Adrenal gland (tissue), 12 donors: Measurements from ENCODE around the gene DYNLL2. TPM values are rescaled to one million over a fixed set of nuclear protein-coding genes. Genes with fewer than 3 reads are reported as not detected.

ENCODE experiments used
- DNase-seq, 7 donors: peaks; one replicate each; pipeline ENCODE4 v3.0.0-alpha.2; 2019 to 2020
- H3K27ac ChIP-seq, 5 donors: fragments of 200-600 bp; sonication (generic) in 4 of 5; 1 replicate in 3 of 5; 2 replicates in 2 of 5; pipeline versions ENCODE4 v1.5.1 to v1.8.0; 2016 to 2020; ENCODE audit warnings: mild to moderate bottlenecking in 1 of 5
- H3K27me3 ChIP-seq: fragments of 200-600 bp; 2 replicates; pipeline ENCODE4 v1.8.0; 2021
- H3K36me3 ChIP-seq, 2 donors: fragments of 200-600 bp; replicated peaks in 1 of 2; 1 replicate in 1 of 2; 2 replicates in 1 of 2; pipeline versions ENCODE4 v1.5.1 to v1.8.0; 2018 to 2022
- H3K4me1 ChIP-seq, 2 donors: fragments of 200-600 bp; replicated peaks in 1 of 2; 1 replicate in 1 of 2; 2 replicates in 1 of 2; pipeline versions ENCODE4 v1.5.1 to v1.8.0; 2018 to 2021
- H3K4me3 ChIP-seq, 4 donors: fragments of 200-600 bp; sonication (generic) in 3 of 4; one replicate each; pipeline ENCODE4 v1.5.1; 2016 to 2018
- H3K9me3 ChIP-seq, 3 donors: fragments of 200-600 bp; sonication (generic) in 1 of 3; replicated peaks in 1 of 3; 1 replicate in 2 of 3; 2 replicates in 1 of 3; pipeline versions ENCODE4 v1.5.1 to v1.8.0; 2016 to 2021
- POLR2A ChIP-seq, 2 donors: fragments of 450-650 bp; IDR thresholded peaks; one replicate each; pipeline ENCODE4 v1.6.1; 2017; ENCODE audit warnings: antibody characterized with exemption in 2 of 2, mild to moderate bottlenecking in 2 of 2, moderate library complexity in 1 of 2
- WGBS, 4 donors: extraction: QIAGEN DNeasy Blood & Tissue Kit in 2 of 4; methylation state at CpG; one replicate each; pipeline versions ENCODE4 v1.1.5 to v1.1.7; 2013 to 2017; 5-methylcytosine and 5-hydroxymethylcytosine counted together
- intact Hi-C, 2 donors: fragments of 100-400 bp; cut with DNase I; formaldehyde crosslinking; loops; one replicate each; pipeline versions ENCODE4 v1.14.1 to v1.15.0; 2022 to 2023
- polyA plus RNA-seq, 3 donors: library from polyadenylated mRNA; stranded (reverse); fragments of 200-250 nt in 2 of 3; fragments of 350-450 nt in 1 of 3; fragmentation: Illumina TruSeq in 1 of 3; extraction: RNeasy Lipid Tissue Mini Kit (QIAGEN cat#74804) in 1 of 3; gene quantifications; one replicate each; pipeline ENCODE4 v1.2.3, GENCODE V29; 2013 to 2014
- total RNA-seq, 9 donors: library from RNA; depleted of rRNA in 4 of 9; stranded (reverse); fragments of >200 nt in 4 of 9; fragments of 120-200 nt in 1 of 9; fragmentation: NEBNext Ultra II Directional in 1 of 9; extraction: Animal tissue kit (Norgen Biotek cat#: 25700) in 1 of 9; gene quantifications; one replicate each; pipeline versions ENCODE4 v1.1.0 to v1.2.4, GENCODE V29; 2013 to 2023
- TF ChIP-seq, protein P1 (sequence below), 6 experiments: fragments of 450-650 bp in 4 of 6; fragments of 200-600 bp in 2 of 6; sonication (generic) in 1 of 6; IDR thresholded peaks; 1 replicate in 5 of 6; 2 replicates in 1 of 6; pipeline versions ENCODE4 v1.5.1 to v1.8.0; 2016 to 2021; ENCODE audit warnings: antibody characterized with exemption in 6 of 6, mild to moderate bottlenecking in 2 of 6, moderate library complexity in 1 of 6
- donor health status: healthy with polysubstance abuse.
- donor health status: Bipolar disorder and iron deficiency.
- donor health status: DM: yes; HTN: yes; CAD: no.
- donor health status: DM: no; HTN: no; CAD: no.
- donor health status: DM: no; HTN: no; CAD: no.
- donor health status: DM: yes; HTN: yes; CAD: no.

Gene DYNLL2
- total and polyA plus RNA-seq, 12 donors, result 18.5 to 207 (median 38.8) TPM

DNA sequence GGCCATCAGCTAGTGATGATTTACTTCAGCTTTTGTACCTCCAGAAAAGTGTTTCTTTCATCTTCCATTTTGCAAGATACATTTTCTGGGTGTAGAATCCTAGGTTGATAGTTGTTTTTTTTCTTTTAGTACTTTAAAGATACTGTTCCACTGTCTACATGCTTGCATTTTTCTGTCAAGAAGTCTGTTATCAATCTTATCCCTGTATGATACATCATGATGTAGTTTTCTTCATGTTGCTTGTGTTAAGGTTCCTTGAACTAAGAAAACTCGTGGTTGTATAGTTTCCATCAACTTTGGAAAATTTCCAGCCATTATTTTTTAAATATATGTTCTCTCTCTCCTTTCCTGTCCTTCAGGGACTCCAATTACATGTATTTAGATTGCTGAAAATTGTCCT is 24.1 kb downstream of the DYNLL2 start:
- DNase-seq, result no peak
- Histone ChIP-seq H3K27me3 (no peaks in the 10 kb centered on the region), H3K36me3 (no peaks in the 10 kb centered on the region), H3K4me1 (no peaks in the 10 kb centered on the region), H3K9me3 (no peaks in the 10 kb centered on the region), H3K4me3 (no peak overlapping the region), H3K27ac (no peak overlapping the region)
- 46 to 59% (median 54%) methylated on average over 1 of the region's 1 CpG for WGBS, 4 donors
- TF ChIP-seq POLR2A (IDR thresholded peaks at IDR 0.05), result no peak
- TF ChIP-seq, protein P1, sequence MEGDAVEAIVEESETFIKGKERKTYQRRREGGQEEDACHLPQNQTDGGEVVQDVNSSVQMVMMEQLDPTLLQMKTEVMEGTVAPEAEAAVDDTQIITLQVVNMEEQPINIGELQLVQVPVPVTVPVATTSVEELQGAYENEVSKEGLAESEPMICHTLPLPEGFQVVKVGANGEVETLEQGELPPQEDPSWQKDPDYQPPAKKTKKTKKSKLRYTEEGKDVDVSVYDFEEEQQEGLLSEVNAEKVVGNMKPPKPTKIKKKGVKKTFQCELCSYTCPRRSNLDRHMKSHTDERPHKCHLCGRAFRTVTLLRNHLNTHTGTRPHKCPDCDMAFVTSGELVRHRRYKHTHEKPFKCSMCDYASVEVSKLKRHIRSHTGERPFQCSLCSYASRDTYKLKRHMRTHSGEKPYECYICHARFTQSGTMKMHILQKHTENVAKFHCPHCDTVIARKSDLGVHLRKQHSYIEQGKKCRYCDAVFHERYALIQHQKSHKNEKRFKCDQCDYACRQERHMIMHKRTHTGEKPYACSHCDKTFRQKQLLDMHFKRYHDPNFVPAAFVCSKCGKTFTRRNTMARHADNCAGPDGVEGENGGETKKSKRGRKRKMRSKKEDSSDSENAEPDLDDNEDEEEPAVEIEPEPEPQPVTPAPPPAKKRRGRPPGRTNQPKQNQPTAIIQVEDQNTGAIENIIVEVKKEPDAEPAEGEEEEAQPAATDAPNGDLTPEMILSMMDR (IDR thresholded peaks at IDR 0.05), result no peak
- intact Hi-C loops, result no loop called here

DNA sequence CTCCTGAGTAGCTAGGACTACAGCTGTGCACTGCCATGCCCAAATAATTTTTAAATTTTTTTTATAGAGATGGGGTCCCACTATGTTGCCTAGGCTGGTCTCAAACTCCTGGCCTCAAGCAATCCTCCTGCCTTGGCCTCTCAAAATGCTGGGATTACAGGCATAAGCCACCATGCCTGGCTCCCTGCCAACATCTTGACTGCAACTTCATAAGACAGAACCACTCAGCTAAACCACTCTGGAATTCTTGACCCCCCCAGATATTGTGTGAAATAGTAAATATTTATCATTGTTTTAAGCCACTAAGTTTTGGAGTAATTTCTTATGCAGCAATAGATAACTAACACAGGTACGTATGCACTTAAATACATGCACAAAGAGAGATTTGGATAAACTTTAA is 26.0 kb downstream of the DYNLL2 start:
- intact Hi-C loops, result no loop called here
- no peak overlapping the region for H3K4me3 ChIP-seq
- no peaks in the 10 kb centered on the region for H3K9me3 ChIP-seq
- H3K27ac ChIP-seq, result no peak overlapping the region
- WGBS, 4 donors, result 85 to 90% (median 87%) methylated on average over 1 of the region's 1 CpG
- no peaks in the 10 kb centered on the region for H3K27me3 ChIP-seq
- H3K36me3 ChIP-seq, result no peaks in the 10 kb centered on the region
- no peaks in the 10 kb centered on the region for H3K4me1 ChIP-seq
- TF ChIP-seq, protein P1 (IDR thresholded peaks at IDR 0.05), result no peak
- TF ChIP-seq POLR2A (IDR thresholded peaks at IDR 0.05), result no peak
- DNase-seq, result no peak

DNA sequence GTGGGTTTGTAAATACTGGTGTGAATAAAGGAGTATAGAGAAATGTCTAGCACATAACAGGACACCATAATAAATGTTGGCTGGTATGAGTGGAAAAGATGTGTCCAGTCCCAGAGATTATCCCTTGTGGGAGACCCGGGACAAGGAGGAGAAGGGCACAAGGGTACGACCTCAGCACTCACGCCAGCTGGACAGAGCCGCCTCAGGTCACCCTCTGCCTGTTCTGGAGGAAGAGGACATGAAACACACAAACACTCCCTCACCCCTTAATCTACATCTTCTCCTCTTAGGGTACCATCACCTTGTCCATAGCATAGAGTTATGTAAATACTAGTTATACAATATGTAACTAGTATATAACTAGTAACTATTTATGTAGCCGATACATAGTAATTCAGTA is 26.8 kb downstream of the DYNLL2 start:
- H3K36me3 ChIP-seq, result no peaks in the 10 kb centered on the region
- H3K9me3 ChIP-seq, result no peaks in the 10 kb centered on the region
- WGBS, 4 donors, result 55 to 75% (median 68%) methylated on average over 5 of the region's 5 CpGs
- H3K4me3 ChIP-seq, result no peak overlapping the region
- intact Hi-C loops, result loop anchor here (5.0 to 10.0 kb wide), 4 partner anchors 103 to 985 kb away; partner anchors contain the start of gene SRSF1 (in 2 of the 2)
- no peaks in the 10 kb centered on the region for H3K27me3 ChIP-seq
- DNase-seq, result no peak
- H3K4me1 ChIP-seq, result no peaks in the 10 kb centered on the region
- H3K27ac ChIP-seq, result no peak overlapping the region
- TF ChIP-seq, protein P1 (IDR thresholded peaks at IDR 0.05), result no peak
- TF ChIP-seq POLR2A (IDR thresholded peaks at IDR 0.05), result no peak

DNA sequence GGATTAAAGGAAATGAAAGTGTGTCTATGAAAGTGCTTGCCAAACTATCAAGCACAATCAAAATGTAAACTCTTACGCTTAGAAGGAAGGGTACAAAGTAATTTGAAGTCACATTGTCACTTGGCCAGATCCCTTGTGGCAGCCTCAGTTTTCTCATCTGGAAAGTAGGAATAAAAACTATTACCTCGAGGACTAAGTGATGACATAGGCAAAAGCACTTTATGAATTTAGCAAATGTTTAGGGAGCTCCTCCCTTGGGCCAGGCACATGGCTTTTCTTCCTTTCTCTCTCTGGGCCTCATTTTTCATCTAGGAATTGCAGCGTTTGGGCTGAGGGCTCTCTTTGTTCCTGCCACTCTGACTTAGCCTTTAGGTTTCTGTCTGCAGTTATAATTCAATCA is 28.5 kb downstream of the DYNLL2 start:
- H3K4me1 ChIP-seq, result no peaks in the 10 kb centered on the region
- no peaks in the 10 kb centered on the region for H3K36me3 ChIP-seq
- no peaks in the 10 kb centered on the region for H3K9me3 ChIP-seq
- H3K27me3 ChIP-seq, result no peaks in the 10 kb centered on the region
- no peak overlapping the region for H3K27ac ChIP-seq
- 67 to 86% (median 79%) methylated on average over 3 of the region's 3 CpGs for WGBS, 4 donors
- no peak for DNase-seq
- no peak for TF ChIP-seq POLR2A (IDR thresholded peaks at IDR 0.05)
- TF ChIP-seq, protein P1 (IDR thresholded peaks at IDR 0.05), result no peak
- intact Hi-C loops, result loop anchor here (5.0 to 10.0 kb wide), 4 partner anchors 104 to 987 kb away; partner anchors contain the start of gene SRSF1 (in 2 of the 2)
- H3K4me3 ChIP-seq, result no peak overlapping the region
